ENCODE measurements around the gene AGRN. TPM values are rescaled to one million over a fixed set of nuclear protein-coding genes. Genes with fewer than 3 reads are reported as not detected.

The AGRN gene
- total RNA-seq, 1 experiment from 2014 or later: 184 TPM

- Mint-ChIP-seq H3K27me3 (ENCODE audit: low read depth) (peaks cover 77% of the 10 kb centered on the region), H3K9me3 (no peaks in the 10 kb centered on the region), H3K36me3 (no peaks in the 10 kb centered on the region), H3K4me1 (peaks cover 14% of the 10 kb centered on the region), H3K4me3 (no peak overlapping the region), H3K27ac (no peak overlapping the region)
- POLR2A ChIA-PET: no interaction called here
- CTCF ChIA-PET: interaction anchor here (1.3 to 3.1 kb wide), 3 partner anchors 8 to 29 kb away, joined by 3 to 8 read pairs (median 4); partner anchors contain the start of gene ISG15
- DNase-seq (ENCODE audit: low spot score) (no peak), ATAC-seq (no peak)
- TF ChIP-seq TCF7 (CRISPR knock-in tag; IDR thresholded peaks at IDR 0.05; ENCODE audit: low read depth): no peak
- TF ChIP-seq ZBTB21 (CRISPR knock-in tag; IDR thresholded peaks at IDR 0.05; ENCODE audit: borderline replicate concordance): no peak
- no peak for TF ChIP-seq ZNF138 (CRISPR knock-in tag; conservative IDR thresholded peaks at IDR 0.05)
- TF ChIP-seq STAT6 (CRISPR knock-in tag; conservative IDR thresholded peaks at IDR 0.05; ENCODE audit: low read depth): no peak
- no peak for TF ChIP-seq PRDM15 (CRISPR knock-in tag; IDR thresholded peaks at IDR 0.05)
- TF ChIP-seq ZNF423 (CRISPR knock-in tag; IDR thresholded peaks at IDR 0.05): no peak
- TF ChIP-seq USF2 (CRISPR knock-in tag; IDR thresholded peaks at IDR 0.05): no peak
- no peak for TF ChIP-seq MYBL2 (CRISPR knock-in tag; IDR thresholded peaks at IDR 0.05)
- no peak for TF ChIP-seq ATF6 (CRISPR knock-in tag; IDR thresholded peaks at IDR 0.05)
- TF ChIP-seq CBFB (CRISPR knock-in tag; IDR thresholded peaks at IDR 0.05; ENCODE audit: low read depth): no peak
- no peak for TF ChIP-seq IRF1 (CRISPR knock-in tag; IDR thresholded peaks at IDR 0.05)
- TF ChIP-seq IRF2 (CRISPR knock-in tag; IDR thresholded peaks at IDR 0.05; ENCODE audit: borderline replicate concordance, low read depth): no peak
- TF ChIP-seq NFE2L1 (CRISPR knock-in tag; IDR thresholded peaks at IDR 0.05): no peak
- TF ChIP-seq ZBTB43 (CRISPR knock-in tag; IDR thresholded peaks at IDR 0.05): no peak
- TF ChIP-seq ZNF281 (CRISPR knock-in tag; IDR thresholded peaks at IDR 0.05): no peak
- TF ChIP-seq ATF2 (CRISPR knock-in tag; IDR thresholded peaks at IDR 0.05; ENCODE audit: borderline replicate concordance, low read depth): no peak
- TF ChIP-seq MLX (CRISPR knock-in tag; IDR thresholded peaks at IDR 0.05): no peak
- no peak for TF ChIP-seq TP53 (CRISPR knock-in tag; IDR thresholded peaks at IDR 0.05)
These were observed 14.1 kb upstream of the AGRN start for GRCh38 chr1:1005774-1006304.

Data from WTC11 (cell line).